Neural cell (in vitro differentiated cells): ENCODE measurements around the gene CARD9. TPM values are rescaled to one million over a fixed set of nuclear protein-coding genes. Genes with fewer than 3 reads are reported as not detected.

Experiments used
- H2AFZ ChIP-seq: fragments of 200-600, 300-800 bp; sonication (generic), shearing (Covaris generic); 2 replicates; pipeline ENCODE4 v1.6.0; 2014; ENCODE audit warnings: low read depth, mild to moderate bottlenecking, antibody characterized with exemption, low read length, moderate library complexity
- H3F3A ChIP-seq: fragments of 200-600 bp; shearing (Covaris generic); 2 replicates; pipeline ENCODE4 v1.6.1; 2016; ENCODE audit warnings: mild to moderate bottlenecking, moderate library complexity, mixed read lengths, antibody characterized with exemption, low read length; ENCODE audit not compliant: insufficient read depth, poor library complexity, severe bottlenecking
- H3K27ac ChIP-seq: fragments of 200-600, 300-800 bp; sonication (generic), shearing (Covaris generic); 2 replicates; pipeline ENCODE4 v1.5.1; 2014; ENCODE audit warnings: mild to moderate bottlenecking, low read length, moderate library complexity
- H3K27me3 ChIP-seq: fragments of 300-800, 200-600 bp; sonication (generic), shearing (Covaris generic); 2 replicates; pipeline ENCODE4 v1.6.0; 2014; ENCODE audit warnings: mild to moderate bottlenecking, low read depth, low read length, moderate library complexity; ENCODE audit not compliant: insufficient read depth
- H3K36me3 ChIP-seq: fragments of 300-800, 200-600 bp; sonication (generic), shearing (Covaris generic); 2 replicates; pipeline ENCODE4 v1.5.1; 2014; ENCODE audit warnings: mild to moderate bottlenecking, antibody characterized with exemption, low read length, moderate library complexity; ENCODE audit not compliant: insufficient read depth
- H3K4me2 ChIP-seq: fragments of 300-800, 200-600 bp; sonication (generic), shearing (Covaris generic); 2 replicates; pipeline ENCODE4 v1.6.0; 2014; ENCODE audit warnings: mild to moderate bottlenecking, low read length
- H3K4me3 ChIP-seq: fragments of 300-800, 200-600 bp; sonication (generic), shearing (Covaris generic); 2 replicates; pipeline ENCODE4 v1.5.1; 2014; ENCODE audit warnings: mild to moderate bottlenecking, low read length, moderate library complexity
- H3K79me2 ChIP-seq: fragments of 200-600 bp; shearing (Covaris generic); replicated peaks from 2 replicates; pipeline ENCODE4 v1.6.0; 2014; ENCODE audit warnings: mild to moderate bottlenecking, low read length, moderate library complexity; ENCODE audit not compliant: insufficient read depth
- H3K9ac ChIP-seq: fragments of 300-800, 200-600 bp; sonication (generic), shearing (Covaris generic); 2 replicates; pipeline ENCODE4 v1.6.1; 2016; ENCODE audit warnings: mild to moderate bottlenecking, low read length, mixed read lengths
- H3K9me2 ChIP-seq: fragments of 200-600 bp; shearing (Covaris generic); 2 replicates; pipeline ENCODE4 v1.6.1; 2016; ENCODE audit warnings: mild to moderate bottlenecking, low read length, mixed read lengths; ENCODE audit not compliant: insufficient read depth
- H3K9me3 ChIP-seq: fragments of 200-600, 300-800 bp; sonication (generic), shearing (Covaris generic); 2 replicates; pipeline ENCODE4 v1.6.1; 2016; ENCODE audit warnings: mild to moderate bottlenecking, mixed run types, low read length, moderate library complexity, mixed read lengths
- H4K20me1 ChIP-seq: fragments of 200-600 bp; shearing (Covaris generic); 2 replicates; pipeline ENCODE4 v1.6.1; 2016; ENCODE audit warnings: mild to moderate bottlenecking, mixed run types; ENCODE audit not compliant: insufficient read depth
- CTCF ChIP-seq: fragments of 450-650 bp; IDR thresholded peaks from 2 replicates; pipeline ENCODE4 v1.5.1; 2014; ENCODE audit warnings: antibody characterized with exemption, mild to moderate bottlenecking, moderate library complexity; ENCODE audit not compliant: poor library complexity, severe bottlenecking
- EP300 ChIP-seq: fragments of 450-650 bp; conservative IDR thresholded peaks from 2 replicates; pipeline ENCODE4 v1.6.1; 2014; ENCODE audit warnings: antibody characterized with exemption, mild to moderate bottlenecking, moderate library complexity; ENCODE audit not compliant: poor library complexity, severe bottlenecking
- EZH2 ChIP-seq: fragments of 200-600, 300-800 bp; shearing (Covaris generic), sonication (generic); IDR thresholded peaks from 2 replicates; pipeline ENCODE4 v1.6.1; 2014; ENCODE audit warnings: antibody characterized with exemption, low read length, borderline replicate concordance, mild to moderate bottlenecking; ENCODE audit not compliant: insufficient read depth, poor library complexity, severe bottlenecking
- MXI1 ChIP-seq: fragments of 450-650 bp; conservative IDR thresholded peaks from 2 replicates; pipeline ENCODE4 v1.6.1; 2014; ENCODE audit warnings: antibody characterized with exemption, mild to moderate bottlenecking; ENCODE audit not compliant: poor library complexity, severe bottlenecking
- POLR2AphosphoS5 ChIP-seq: IDR thresholded peaks from 2 replicates; pipeline ENCODE4 v1.6.1; 2012
- RAD21 ChIP-seq: fragments of 450-650 bp; conservative IDR thresholded peaks from 2 replicates; pipeline ENCODE4 v1.6.1; 2014; ENCODE audit warnings: antibody characterized with exemption, mild to moderate bottlenecking, moderate library complexity
- REST ChIP-seq: IDR thresholded peaks from 2 replicates; pipeline ENCODE4 v1.6.1; 2012; ENCODE audit warnings: borderline replicate concordance
- SMC3 ChIP-seq: fragments of 450-650 bp; conservative IDR thresholded peaks from 2 replicates; pipeline ENCODE4 v1.6.1; 2014; ENCODE audit warnings: antibody characterized with exemption, mild to moderate bottlenecking, moderate library complexity; ENCODE audit not compliant: poor library complexity
- TAF1 ChIP-seq: IDR thresholded peaks from 2 replicates; pipeline ENCODE4 v1.6.1; 2012; ENCODE audit warnings: low read depth
- polyA plus RNA-seq: library from polyadenylated mRNA; depleted of rRNA; stranded (reverse); fragments of >200 nt; gene quantifications from 2 replicates; pipeline ENCODE4 v1.2.3, GENCODE V29; 2014

The CARD9 gene
- polyA plus RNA-seq, 1 donor from 2014 or later: 0.77 TPM

GRCh38 chr9:136394312-136395019 is 21.0 kb upstream of the CARD9 start:
- Histone ChIP-seq H3K27me3 (no peaks in the 10 kb centered on the region), H4K20me1 (no peaks in the 10 kb centered on the region), H3K4me2 (no peak overlapping the region), H3K79me2 (peaks cover 18% of the 10 kb centered on the region), H3K9me3 (no peaks in the 10 kb centered on the region), H3K4me3 (no peak overlapping the region), H3F3A (no peaks in the 10 kb centered on the region), H2AFZ (no peak overlapping the region), H3K9me2 (no peaks in the 10 kb centered on the region), H3K27ac (no peak overlapping the region), H3K36me3 (peaks cover 3% of the 10 kb centered on the region), H3K9ac (no peak overlapping the region)
- TF ChIP-seq RAD21: no peak
- no peak for TF ChIP-seq REST
- TF ChIP-seq POLR2AphosphoS5: no peak
- TF ChIP-seq CTCF: no peak
- no peak for TF ChIP-seq SMC3
- no peak for TF ChIP-seq EZH2
- no peak for TF ChIP-seq MXI1
- no peak for TF ChIP-seq TAF1
- no peak for TF ChIP-seq EP300

GRCh38 chr9:136393531-136393930 is 20.1 kb upstream of the CARD9 start:
- no peaks in the 10 kb centered on the region for H3K9me3 ChIP-seq
- H3K27ac ChIP-seq: no peak overlapping the region
- no peak overlapping the region for H3K4me2 ChIP-seq
- no peaks in the 10 kb centered on the region for H3K27me3 ChIP-seq
- no peak overlapping the region for H3K9ac ChIP-seq
- H3F3A ChIP-seq: no peaks in the 10 kb centered on the region
- peaks cover 8% of the 10 kb centered on the region for H3K79me2 ChIP-seq
- H3K9me2 ChIP-seq: no peaks in the 10 kb centered on the region
- H2AFZ ChIP-seq: no peak overlapping the region
- H3K36me3 ChIP-seq: peaks cover under 1% of the 10 kb centered on the region
- no peak overlapping the region for H3K4me3 ChIP-seq
- no peaks in the 10 kb centered on the region for H4K20me1 ChIP-seq
- TF ChIP-seq MXI1: no peak
- no peak for TF ChIP-seq SMC3
- no peak for TF ChIP-seq CTCF
- no peak for TF ChIP-seq REST
- no peak for TF ChIP-seq POLR2AphosphoS5
- no peak for TF ChIP-seq RAD21
- no peak for TF ChIP-seq EP300
- TF ChIP-seq TAF1: no peak
- no peak for TF ChIP-seq EZH2
